ENCODE results near the gene BMAL1.

DNA sequence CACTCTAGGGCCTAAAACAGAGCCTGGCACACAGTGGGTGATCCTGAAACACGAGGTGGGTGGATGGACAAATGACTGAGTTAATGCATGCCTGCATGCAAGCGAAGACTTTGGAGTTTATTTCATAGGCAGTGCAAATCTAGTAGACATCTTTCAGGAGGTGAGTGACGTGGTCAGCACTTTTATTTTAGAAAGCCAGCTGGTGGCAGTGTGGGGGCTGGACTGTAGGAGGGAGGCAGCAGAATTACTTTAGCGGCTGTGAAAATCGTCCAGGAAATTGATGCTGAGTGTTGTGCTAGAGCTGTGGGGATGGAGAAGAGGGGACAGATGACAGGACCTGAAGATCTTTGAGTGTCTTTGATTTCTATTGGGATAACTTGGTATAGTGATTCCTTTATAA, 47.1 kb downstream of the BMAL1 start:
- TF ChIP-seq, protein P1, sequence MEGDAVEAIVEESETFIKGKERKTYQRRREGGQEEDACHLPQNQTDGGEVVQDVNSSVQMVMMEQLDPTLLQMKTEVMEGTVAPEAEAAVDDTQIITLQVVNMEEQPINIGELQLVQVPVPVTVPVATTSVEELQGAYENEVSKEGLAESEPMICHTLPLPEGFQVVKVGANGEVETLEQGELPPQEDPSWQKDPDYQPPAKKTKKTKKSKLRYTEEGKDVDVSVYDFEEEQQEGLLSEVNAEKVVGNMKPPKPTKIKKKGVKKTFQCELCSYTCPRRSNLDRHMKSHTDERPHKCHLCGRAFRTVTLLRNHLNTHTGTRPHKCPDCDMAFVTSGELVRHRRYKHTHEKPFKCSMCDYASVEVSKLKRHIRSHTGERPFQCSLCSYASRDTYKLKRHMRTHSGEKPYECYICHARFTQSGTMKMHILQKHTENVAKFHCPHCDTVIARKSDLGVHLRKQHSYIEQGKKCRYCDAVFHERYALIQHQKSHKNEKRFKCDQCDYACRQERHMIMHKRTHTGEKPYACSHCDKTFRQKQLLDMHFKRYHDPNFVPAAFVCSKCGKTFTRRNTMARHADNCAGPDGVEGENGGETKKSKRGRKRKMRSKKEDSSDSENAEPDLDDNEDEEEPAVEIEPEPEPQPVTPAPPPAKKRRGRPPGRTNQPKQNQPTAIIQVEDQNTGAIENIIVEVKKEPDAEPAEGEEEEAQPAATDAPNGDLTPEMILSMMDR (IDR thresholded peaks at IDR 0.05 in 4 of 5, conservative IDR thresholded peaks at IDR 0.05 in 1 of 5): no peak
- TF ChIP-seq POLR2A (IDR thresholded peaks at IDR 0.05): no peak

Measured in gastrocnemius medialis (tissue), 4 donors.